Cardiac septum (tissue), 1 donor: ENCODE data around the gene THUMPD1. TPM values are rescaled to one million over a fixed set of nuclear protein-coding genes. Genes with fewer than 3 reads are reported as not detected.
A peak's percentile ranks its signal among the peaks of the same experiment; 100 is the strongest.
"Not testable (repeated sequence)": the region's sequence is repeated elsewhere in the genome, so short reads cannot be mapped to it uniquely, and the experiment has no call there.

ENCODE experiments used
- DNase-seq: peaks from one replicate; pipeline ENCODE4 v3.0.0-alpha.2; 2020; ENCODE audit warnings: low spot score
- intact Hi-C: fragments of 100-400 bp; cut with DNase I; formaldehyde crosslinking; loops from one replicate; pipeline ENCODE4 v1.14.0; 2022
- long read RNA-seq: library from polyadenylated mRNA; unstranded; transcript quantifications from one replicate; pipeline ENCODE4 v2.0.0, GENCODE V29; 2021
- total RNA-seq: library from RNA; stranded (reverse); fragmentation: NEBNext Ultra II Directional; extraction: Animal tissue kit (Norgen Biotek cat#: 25700); gene quantifications from one replicate; pipeline ENCODE4 v1.2.1, GENCODE V29; 2021
- donor health status: DM: no; HTN: no; CAD: no.

THUMPD1 gene
- total RNA-seq = 17.5 TPM
- long read RNA-seq, full-length matches to known transcripts = 22 of 28 reads
- long read RNA-seq, partial matches to known transcripts = 1 of 28 reads
- long read RNA-seq, other reads (novel, unspliced or antisense) = 5 of 28 reads

DNA sequence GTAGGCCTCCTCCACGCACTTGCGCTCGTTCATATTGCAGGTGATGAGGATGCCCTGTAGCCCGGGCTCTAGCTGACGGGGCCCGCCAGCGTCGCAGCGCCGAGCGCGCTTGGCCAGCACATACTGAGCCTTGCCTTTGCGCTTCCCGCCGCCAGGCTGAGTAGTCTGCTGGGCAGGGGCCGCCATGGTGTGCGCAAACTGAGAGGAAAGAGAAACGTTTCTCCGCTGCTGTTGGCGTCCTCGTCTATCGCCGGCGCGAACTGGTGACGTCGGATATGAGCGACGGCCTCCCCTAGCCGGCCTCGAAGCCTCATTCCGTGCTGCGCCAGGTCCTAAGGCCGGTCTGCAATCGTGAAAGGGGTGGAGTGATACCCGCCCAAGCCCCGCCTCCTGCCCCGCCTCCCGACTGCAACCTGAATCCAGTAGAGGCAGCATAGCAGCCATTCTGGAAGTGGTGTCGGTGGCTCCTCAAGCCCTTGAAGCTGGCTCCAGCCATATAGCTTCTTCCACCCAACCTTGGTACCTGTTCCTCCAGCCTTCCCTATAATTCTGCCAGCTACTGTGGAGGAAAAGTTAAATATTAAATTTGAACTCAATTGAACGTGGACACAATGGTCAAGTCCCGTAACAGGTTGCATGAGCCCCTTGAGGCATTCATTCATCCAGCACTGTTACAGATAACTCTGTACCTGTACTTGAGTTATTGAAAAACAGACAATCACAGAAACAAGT is at the start of gene THUMPD1:
THUMPD1 (minus strand) TSS at position 265 of the 732 bp plus-strand sequence; CDS start at position 186, 79 bp downstream.
- intact Hi-C loops = loop anchor here (2.0 to 10.0 kb wide), 2 partner anchors 65 to 153 kb away; partner anchors contain the start of genes ERI2 and REXO5
- DNase-seq = peak; percentile 98

DNA sequence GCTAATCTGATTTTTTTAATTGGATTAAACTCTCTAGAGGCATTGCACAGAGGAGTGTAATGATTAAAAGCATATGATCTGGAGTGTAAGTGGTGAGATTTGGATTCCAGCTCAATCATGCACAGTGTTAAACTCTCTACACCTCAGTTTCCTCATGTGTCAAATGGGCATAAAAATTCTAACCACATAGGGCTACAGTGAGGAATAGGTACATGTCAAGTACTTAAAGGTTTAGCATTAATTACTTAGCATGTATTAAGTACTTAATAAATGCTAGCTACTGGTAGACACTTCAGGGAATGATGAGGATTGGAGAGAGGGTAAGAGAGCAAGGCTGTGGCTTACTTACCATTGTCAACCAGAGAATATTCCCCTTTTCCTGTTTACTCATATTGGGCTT is 47.5 kb upstream of the THUMPD1 start:
- intact Hi-C loops = no loop called here
- DNase-seq = no peak

- intact Hi-C loops = no loop called here
- no peak for DNase-seq
Measured at GRCh38 chr16:20784204-20784603, 42.6 kb upstream of the THUMPD1 start.

DNA sequence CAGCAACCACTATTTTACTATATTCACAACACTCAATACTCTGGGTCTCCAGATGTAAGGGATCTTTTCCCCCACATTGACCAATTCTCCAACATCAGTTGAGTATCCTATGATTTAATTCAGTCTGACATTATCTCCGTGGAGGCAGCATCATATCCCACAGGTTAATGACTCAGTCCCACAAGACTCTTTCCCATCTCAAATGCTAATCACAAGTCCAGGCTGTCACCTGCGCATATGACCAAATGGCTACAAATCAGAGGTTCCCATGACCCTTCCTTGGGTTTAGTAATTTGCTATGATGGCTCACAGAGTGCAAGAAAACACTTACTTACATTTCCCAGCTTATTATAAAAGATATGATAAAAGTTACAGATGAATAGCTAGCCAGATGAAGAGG is 40.9 kb upstream of the THUMPD1 start:
- intact Hi-C loops = no loop called here
- DNase-seq = no peak

DNA sequence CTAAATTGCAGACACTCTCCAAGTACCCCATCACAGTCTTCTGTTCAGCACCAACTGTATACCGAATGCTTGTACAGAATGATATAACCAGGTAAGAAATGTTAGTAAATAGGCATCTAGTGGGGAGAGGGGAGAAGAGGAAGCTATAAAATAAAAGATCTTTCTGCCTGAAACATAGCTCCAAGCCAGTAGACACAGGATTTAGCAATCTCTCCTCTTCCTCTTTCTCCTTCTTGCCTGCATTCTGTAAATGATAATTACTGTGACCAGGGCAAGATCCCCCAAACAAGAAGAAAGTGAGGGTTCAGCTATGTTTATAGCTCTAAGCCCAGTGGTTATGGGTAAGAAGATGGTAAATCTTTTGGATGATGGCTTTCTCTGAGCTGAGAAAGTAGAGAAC is 40.1 kb upstream of the THUMPD1 start:
- intact Hi-C loops = no loop called here
- no peak for DNase-seq

DNA sequence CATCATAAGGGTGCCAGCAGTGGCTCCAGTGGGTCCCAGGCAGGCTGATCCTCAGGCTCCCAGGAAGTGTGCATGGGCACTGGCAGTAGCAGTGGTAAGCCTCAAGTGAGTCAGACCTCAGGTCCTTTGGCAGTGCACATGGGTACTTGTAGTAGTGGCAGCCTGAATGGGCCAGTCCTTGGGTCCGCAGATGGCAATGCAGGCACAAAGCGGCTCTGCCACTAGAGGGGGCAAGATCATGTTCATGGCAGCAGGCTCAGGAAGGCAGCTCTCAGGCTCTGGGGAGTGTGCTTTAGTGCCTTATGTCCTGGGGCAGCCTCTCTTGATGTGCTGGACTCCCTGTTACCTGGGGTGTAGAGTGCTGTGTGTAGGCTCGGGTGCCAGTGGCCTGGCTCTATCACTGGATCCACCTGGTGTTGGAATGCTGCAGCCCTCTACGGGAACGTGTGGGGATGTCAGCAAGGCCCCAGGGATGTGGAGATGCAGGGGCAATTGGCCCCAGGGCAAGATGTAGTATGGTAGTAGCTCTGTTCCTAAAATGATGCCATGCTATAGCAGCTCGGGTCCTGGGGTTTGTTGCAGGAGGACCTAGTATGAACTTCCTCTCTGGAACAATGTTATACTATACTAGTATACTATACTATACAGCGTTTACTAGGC is 33.2 kb upstream of the THUMPD1 start:
- DNase-seq = peak; percentile 75
- intact Hi-C loops = no loop called here

- intact Hi-C loops = no loop called here
- no peak for DNase-seq
Measured at GRCh38 chr16:20773679-20774078, 32.1 kb upstream of the THUMPD1 start.

DNA sequence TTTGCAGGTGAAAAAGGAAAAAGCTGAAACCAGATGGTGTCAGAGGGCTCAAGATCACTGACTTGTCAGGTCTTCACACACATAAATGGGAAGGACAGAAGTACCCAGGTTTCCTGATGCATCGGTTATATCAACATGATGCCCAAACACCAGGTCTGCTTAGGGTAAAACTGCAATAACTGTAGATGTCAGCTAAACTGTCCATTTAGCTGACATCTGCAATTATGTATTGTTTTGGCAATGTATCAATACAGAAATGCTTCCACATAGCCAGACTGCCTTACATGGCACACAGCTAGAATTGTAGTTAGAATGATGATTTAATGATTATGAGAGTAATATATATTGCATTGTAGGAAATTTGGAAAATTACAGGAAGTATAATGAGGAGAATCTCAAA is 27.2 kb upstream of the THUMPD1 start:
- no peak for DNase-seq
- intact Hi-C loops = no loop called here

GRCh38 chr16:20768121-20768520 is 26.5 kb upstream of the THUMPD1 start:
- no peak for DNase-seq
- intact Hi-C loops = no loop called here

DNA sequence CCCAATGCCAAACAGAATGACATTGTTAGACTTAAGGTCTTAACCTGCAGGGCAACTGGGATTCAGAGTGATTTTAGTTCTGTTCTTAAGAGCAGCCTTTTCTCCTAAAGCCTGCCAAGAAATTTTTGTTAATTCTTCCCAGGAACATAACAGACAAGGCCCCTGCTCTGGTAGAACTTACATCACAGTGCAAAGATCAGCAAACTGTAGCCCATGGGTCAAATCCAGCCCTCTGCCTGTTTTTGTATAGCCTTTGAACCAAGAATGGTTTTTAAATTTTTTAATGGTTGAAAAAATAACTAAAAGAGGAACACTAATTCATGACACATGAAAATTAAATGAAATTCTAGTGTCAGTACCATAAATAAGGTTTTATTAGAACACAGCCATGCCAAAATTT is 26.0 kb upstream of the THUMPD1 start:
- intact Hi-C loops = no loop called here
- DNase-seq = no peak

GRCh38 chr16:20766294-20766693 is 24.7 kb upstream of the THUMPD1 start:
- DNase-seq = no peak
- intact Hi-C loops = no loop called here

GRCh38 chr16:20765732-20766131 is 24.1 kb upstream of the THUMPD1 start:
- intact Hi-C loops = no loop called here
- DNase-seq = no peak

GRCh38 chr16:20764448-20764847 is 22.8 kb upstream of the THUMPD1 start:
- intact Hi-C loops, DNase-seq: not testable (repeated sequence)

DNA sequence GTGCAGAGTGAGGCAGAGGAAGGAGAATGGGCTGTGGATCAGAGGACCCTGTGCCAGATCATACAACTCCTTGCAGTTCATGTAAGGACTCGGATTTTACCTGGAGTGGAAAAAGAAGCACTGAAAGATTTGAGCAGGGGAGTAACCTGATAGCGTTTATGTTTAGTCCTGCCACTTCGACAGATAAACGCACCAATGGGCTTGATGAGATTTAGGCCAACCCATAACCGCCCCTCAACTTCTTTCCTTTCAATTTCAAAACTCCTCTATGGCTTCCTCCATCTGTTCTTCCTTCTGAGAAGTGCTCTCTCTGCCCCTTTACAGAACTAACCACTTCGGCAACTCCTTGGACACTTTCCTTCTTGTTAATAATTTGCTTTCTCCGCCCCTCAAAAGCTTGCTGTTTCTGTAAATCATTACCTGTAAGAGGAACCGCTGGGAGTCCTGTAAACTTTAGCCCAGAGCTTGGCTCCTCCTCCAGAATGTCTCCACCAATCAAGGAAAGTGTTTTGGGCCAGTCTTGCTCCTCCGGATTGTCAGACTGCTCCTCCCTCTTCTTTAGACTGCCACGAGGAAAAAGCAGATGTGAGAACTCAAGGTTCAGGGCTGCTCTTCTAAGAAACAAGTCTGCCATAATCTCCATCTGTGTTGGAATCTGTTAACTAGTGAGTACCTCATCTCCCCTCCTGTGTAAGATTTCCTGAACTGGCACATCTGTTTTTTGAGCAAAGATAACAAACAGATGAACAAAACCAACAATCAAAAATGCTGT is 22.0 kb upstream of the THUMPD1 start, which contains the start of gene ACSM3:
ACSM3 (plus strand) TSS at position 554 of the 772 bp plus-strand sequence. CDS start 6,021 bp downstream, outside the sequence.
- peak; percentile 77 for DNase-seq
- intact Hi-C loops = no loop called here

- no peak for DNase-seq
- intact Hi-C loops = no loop called here
Measured at GRCh38 chr16:20762404-20763123, 20.9 kb upstream of the THUMPD1 start.

DNA sequence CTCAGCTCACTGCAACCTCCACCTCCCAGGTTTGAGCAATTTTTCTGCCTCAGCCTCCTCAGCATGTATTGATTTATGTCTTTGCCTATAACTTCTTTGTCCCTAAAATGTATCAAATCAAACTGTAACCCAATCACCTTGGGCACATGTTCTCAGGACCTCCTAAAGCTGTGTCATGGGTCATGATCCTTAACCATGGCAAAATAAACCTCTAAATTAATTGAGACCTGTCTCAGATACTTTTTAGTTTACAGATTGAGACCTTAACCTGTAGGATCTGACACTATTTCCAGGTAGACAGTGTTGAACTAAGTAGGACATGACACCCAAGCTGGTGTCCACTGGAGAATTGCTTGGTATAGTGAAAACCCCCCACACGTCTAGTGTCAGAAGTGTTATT is 19.6 kb upstream of the THUMPD1 start:
- DNase-seq = no peak
- intact Hi-C loops = no loop called here

- intact Hi-C loops = no loop called here
- no peak for DNase-seq
Measured at GRCh38 chr16:20760346-20760745, 18.7 kb upstream of the THUMPD1 start.

GRCh38 chr16:20755799-20756198 is 14.2 kb upstream of the THUMPD1 start:
- intact Hi-C loops, DNase-seq: not testable (repeated sequence)

DNA sequence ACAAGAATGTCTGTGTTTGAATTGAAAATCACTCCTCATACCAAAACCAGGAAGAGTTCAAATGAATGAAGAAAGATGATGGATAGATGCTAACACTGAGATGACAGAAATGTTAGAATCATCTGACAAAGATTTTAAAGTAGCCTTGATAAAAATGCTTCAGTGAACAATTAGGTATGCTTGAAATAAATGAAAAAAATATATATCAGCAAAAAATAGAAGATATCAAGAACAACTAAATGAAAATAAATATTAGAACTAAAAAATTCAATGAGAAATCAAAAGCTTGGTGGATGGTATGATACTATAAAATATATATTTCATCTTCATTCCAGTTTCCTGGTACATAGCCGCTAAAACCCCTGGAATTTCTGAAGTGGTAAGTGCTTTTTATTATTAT is 13.6 kb upstream of the THUMPD1 start:
- DNase-seq = no peak
- intact Hi-C loops = no loop called here
